ENCODE measurements around the gene C9orf152.
"Not testable (repeated sequence)": the region's sequence is repeated elsewhere in the genome, so short reads cannot be mapped to it uniquely, and the experiment has no call there.

C9orf152 gene

DNA sequence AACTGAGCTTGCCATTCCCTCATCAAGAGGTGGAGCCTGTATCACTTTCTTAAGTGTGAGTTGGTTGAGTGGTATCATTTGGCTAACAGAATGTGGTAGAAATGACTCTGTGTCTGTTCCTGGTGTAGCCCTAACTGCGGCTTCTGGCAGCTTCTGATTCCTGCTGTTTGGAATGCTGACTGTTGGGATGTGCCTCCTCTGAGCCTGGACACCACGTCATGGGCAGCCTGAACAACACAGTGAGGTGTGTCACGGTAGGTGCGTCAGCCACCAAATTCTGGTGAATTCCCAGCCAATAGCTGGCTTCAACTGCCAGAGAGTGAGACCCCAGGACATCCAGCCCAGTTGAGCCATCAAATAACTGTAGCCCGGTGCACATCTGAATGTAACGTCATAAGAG is 6.1 kb upstream of the C9orf152 start:
- no peak for DNase-seq

DNA sequence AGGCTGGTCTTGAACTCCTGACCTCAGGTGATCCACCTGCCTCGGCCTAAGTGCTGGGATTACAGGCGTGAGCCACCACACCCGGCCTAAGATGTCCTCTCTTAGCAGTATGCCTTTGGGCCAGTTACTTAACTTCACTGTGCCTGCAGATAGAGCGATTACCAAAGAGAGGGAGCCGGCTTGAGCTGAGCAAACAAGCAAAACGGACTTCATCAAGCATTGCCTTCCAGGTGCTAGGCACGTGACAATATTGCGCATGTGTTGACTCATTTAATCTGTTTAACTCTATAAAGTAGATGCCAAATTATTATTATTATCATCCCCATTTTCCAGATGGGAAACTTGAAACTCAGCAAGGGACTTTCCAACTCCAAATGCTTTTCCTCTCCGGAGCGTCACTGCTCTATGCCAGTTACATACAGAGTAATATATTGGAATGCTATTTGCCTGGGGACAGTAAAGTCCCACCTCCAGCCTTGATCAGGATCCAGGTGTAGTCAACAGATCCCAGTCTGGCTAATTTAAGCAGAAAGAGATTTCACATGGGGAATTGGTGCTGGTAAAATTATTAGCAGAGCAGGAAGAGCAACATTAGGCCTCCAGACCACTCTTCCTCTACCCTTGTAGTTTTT is 5.6 kb upstream of the C9orf152 start:
- DNase-seq = no peak

DNA sequence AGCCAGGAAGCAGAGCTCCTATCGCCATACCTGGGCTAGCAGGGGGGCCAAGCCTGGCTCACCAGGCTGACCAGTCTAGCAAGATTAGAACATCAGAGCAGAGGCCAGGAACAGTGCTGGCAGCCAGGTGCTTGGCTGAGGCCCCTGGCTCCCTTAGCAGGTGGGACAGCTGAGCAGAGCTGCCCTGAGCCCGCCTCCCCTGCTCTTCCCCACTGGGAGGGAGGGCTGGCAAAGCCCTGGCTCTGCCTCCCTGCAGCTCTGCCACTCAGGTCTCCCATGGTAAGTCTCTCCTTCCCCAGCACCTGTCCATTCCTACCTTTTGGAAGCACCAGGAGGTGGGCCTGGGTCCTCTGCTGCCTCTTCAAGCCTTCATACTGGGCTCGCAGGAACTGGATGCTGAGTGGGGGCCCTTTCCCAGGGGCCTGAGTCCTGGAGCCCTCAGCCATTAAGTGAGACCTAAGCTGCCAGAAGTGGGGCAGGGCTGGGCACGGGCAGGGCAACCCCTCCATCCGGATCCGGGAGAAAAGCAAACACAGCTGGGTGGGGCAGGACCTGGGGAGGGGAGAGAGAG is 803 bp downstream of the C9orf152 start:
- no peak for DNase-seq

DNA sequence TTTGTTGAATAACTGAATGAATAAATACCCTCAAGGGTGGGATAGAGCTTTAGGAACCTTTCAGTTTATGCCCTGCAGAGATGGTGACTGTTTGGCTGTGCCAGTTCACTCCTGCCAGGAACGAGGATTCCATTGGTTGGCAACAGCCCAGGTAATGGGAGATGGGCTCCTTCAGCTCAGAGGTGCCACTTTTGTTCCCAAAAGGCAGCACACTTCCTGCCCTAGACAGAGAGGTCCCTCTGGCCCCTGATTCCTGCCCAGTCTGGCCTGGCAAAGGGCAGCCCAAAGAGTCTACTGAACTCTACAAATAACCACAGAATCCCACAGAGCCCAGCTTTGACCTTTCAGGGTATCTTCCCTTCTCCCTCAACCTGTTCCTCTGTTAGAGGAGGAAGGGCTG is 1.6 kb downstream of the C9orf152 start:
- DNase-seq = no peak

- not testable (repeated sequence) for DNase-seq
Measured at GRCh38 chr9:110205612-110206011, 2.3 kb downstream of the C9orf152 start.

- DNase-seq = no peak
Measured at GRCh38 chr9:110202232-110202631, 5.7 kb downstream of the C9orf152 start.

DNA sequence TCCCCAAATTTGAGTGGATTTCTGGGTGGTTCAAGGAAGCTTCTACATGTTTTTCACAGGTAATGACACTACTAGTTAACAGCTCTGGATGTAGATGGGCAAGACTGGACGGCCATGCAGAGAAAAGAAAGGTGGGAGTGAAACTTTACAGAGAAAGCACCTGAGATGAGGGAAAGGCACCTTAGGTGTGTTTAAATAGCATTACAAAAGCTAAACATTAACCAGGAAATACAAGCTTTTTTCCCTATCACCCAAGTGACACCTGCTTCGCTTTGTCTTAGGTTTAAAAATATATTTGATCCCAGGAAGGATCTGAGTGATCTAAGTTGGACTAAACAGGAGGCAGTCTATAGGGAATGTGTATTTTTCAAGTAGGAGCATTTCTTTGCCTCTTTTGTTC is 8.3 kb downstream of the C9orf152 start:
- DNase-seq = no peak

DNA sequence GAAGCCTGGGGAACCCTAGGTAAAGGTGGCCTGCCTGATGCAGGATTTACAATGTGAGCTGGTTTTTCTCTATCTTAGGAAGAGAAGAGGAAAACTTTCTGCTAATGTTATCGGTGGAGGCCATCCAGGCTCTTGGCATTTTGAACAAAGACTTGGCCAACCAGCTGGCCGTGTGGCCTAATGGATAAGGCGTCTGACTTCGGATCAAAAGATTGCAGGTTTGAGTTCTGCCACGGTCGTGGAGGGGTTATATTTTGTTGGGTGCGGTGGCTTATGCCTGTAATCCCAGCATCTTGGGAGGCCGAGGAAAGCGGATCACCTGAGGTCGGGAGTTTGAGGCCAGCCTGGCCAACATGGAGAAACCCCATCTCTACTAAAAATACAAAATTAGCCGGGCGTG is 9.6 kb downstream of the C9orf152 start:
- no peak for DNase-seq

DNA sequence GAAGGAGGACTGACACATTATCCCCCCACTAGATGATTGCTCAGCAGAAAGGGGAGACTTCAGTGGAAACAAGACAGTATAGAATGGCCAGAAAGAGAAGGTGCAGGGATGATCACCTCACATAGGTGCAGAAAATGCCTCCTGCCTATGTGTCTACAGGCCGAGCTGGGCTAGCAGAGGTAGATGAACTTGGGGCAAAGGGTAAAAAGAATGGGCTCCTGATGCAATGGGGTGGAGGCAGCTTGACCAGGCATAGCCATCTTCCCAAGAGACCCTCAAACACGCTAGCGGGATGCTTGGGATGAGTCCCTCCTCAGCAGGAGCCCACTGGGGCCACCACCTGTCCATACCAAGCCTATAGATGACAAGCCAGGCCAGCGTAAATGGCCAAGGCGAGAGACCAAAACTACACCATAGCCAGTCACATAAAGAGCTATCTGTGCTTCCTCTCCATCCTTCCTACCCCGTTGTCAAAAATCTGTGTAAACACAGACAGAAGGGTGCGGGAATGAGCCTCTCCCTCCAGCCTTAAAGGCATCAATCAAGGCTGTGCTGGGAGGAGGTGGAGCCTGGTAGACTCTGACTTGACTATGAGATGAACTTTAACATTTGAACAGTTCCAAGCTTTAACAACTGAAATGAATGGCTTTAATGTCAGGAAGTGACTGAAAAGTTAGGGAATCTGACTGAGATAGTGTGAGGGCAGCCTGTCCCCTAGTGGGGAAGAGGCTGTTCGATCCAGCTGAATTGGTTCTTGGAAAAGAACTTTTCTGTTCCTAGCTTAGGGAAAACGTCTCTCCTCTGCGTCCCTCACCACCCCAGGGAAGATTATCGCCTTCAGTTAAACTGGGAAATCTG is 10.4 kb downstream of the C9orf152 start:
- DNase-seq = no peak

GRCh38 chr9:110196084-110196499 is 11.9 kb downstream of the C9orf152 start:
- DNase-seq = not testable (repeated sequence)

- DNase-seq = peak; percentile 62
Measured at GRCh38 chr9:110192531-110193261, 15.3 kb downstream of the C9orf152 start.

DNA sequence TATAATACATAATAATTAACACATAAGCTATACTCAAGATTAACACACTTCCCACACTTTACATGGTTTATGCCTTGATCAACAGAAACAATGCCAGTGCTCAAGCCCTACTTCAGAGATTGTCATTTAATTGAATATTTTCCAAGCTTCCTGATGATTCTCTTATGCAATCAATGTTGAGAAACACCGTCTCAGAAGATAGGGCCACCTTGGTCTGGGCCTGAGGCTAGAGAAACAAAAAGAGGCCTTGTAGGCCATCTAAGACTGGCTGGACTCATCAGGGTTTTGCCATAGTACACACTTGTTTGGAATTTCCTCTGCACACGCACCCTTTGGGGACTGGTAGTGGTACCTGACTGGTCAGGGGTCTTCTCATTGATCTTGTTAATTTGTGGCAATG is 16.3 kb downstream of the C9orf152 start:
- DNase-seq = no peak

GRCh38 chr9:110189559-110190320 is 18.2 kb downstream of the C9orf152 start:
- DNase-seq = no peak

DNA sequence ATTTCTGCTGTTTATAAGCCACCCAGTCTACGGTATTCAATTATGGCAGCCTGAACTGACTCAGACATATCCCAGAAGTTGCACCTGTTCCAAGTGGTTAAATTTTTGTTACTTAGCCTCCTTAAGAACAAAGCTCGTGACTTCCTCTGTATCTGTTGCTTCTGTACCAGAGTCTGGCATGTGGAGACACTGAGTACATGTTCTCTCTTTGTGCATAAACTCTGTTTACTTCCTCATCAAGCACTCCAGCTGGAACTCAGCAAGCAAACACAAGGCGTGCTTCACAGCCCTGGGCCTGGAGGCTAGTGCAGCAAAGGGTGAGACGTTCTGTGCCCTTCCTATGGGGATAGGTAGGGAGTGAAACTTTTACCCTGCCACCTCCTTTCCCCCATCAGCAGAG is 19.0 kb downstream of the C9orf152 start:
- no peak for DNase-seq

GRCh38 chr9:110188101-110188500 is 19.9 kb downstream of the C9orf152 start:
- no peak for DNase-seq

DNA sequence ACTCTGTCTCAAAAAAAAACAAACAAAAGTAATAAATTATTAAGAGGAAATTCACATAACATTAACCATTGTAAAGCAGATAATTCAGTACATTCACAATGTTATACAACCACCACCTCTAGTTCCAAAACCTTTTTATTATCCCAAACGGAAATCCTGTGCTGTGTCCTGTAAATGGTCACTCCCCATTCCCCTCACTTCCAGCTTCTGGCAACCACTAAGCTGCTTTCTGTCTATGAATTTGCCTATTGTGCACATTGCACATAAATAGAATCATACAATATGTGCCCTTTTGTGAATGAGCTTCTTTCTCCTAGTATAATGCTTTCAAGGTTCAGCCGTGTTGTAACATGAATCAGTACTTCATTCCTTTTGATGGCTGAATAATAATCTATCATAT is 20.8 kb downstream of the C9orf152 start:
- no peak for DNase-seq

DNA sequence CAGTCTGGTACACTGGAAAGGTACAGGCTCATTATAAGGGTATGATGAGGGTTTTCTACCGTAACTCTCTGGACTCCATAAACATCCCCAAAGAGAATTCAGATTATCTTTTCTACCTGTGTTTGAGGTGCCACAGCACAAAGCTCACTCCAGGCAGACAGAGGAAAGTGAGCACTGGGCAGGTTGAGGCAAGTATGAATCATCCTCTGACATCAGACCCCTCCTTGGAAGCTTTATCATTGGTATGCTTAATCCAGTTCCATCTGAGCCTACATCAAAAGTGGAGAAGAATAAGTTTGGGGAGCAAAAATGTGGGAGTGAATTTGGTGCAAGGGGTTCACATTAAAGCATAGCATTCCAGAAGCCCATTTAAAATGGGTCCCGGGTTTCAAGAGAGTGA is 21.7 kb downstream of the C9orf152 start:
- no peak for DNase-seq

- DNase-seq = no peak
Measured at GRCh38 chr9:110185806-110186205, 22.2 kb downstream of the C9orf152 start.

DNA sequence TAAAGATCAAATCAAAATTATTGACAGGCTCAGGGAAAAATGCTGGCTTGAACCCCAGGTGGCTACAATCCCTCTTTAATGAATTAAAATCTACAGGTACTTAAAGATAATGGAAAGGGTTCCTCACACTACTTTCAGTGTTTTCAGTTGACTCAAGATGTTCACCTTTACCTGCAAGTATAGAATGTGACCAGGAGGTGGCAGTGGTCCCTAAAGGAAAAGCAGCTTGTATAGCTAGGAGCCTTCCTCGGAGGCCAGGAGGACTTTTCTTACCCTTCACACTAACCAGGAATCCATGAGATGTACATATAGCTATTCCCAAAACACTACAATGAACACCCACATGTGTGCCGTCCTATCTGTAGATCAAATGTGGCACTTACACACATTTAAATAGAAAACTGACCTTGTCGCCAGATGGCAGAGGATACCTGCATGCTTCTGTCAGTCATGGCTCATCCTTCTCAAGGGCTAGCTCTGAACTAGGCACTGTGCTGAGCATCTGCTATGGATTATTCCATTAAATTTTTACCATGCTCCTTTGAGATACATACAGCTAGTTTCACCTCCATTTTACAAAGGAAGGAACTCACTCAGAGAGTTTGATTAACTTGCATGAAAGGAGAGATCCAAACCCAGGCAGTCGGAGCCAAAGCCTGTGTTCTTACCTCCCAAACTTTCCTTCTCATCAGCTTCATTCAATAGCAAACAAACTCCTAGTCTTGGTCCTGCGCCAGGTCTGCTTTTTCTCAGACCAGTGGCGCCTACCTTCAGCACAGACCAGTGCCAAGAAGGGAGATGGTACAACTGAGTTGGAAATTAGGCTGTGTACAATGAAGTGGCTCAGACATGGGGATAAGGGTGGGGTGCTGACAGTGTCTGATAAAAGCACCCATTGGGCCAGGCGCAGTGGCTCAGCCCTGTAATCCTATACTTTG is 24.5 kb downstream of the C9orf152 start:
- DNase-seq = peak; percentile 83

GRCh38 chr9:110180511-110181434 is 27.2 kb downstream of the C9orf152 start:
- DNase-seq = no peak
